Measurements from ENCODE around the gene DTNA.

Gene DTNA

GRCh38 chr18:34932792-34933466 lies 222.8 kb downstream of the DTNA start:
- Mint-ChIP-seq H3K27me3 (no peaks in the 10 kb centered on the region), H3K36me3 (no peaks in the 10 kb centered on the region), H3K4me1 (no peaks in the 10 kb centered on the region), H3K4me3 (no peak overlapping the region), H3K27ac (no peak overlapping the region), H3K9me3 (no peaks in the 10 kb centered on the region)
- DNase-seq, result no peak
- CTCF ChIA-PET, result no interaction called here

- Mint-ChIP-seq H3K27me3 (no peaks in the 10 kb centered on the region), H3K36me3 (no peaks in the 10 kb centered on the region), H3K27ac (no peak overlapping the region), H3K4me3 (no peak overlapping the region), H3K4me1 (no peaks in the 10 kb centered on the region), H3K9me3 (no peaks in the 10 kb centered on the region)
- CTCF ChIA-PET, result no interaction called here
- no peak for DNase-seq
Measured at GRCh38 chr18:34933909-34934661, 224.0 kb downstream of the DTNA start.

- CTCF ChIA-PET, result no interaction called here
- no peak overlapping the region for H3K4me3 Mint-ChIP-seq
Measured at GRCh38 chr18:34936772-34937171, 226.7 kb downstream of the DTNA start.

GRCh38 chr18:34938090-34938489 lies 228.0 kb downstream of the DTNA start:
- no peak for DNase-seq
- Mint-ChIP-seq H3K4me3 (no peak overlapping the region), H3K27me3 (peaks cover 7% of the 10 kb centered on the region), H3K27ac (no peak overlapping the region), H3K9me3 (no peaks in the 10 kb centered on the region), H3K36me3 (no peaks in the 10 kb centered on the region), H3K4me1 (no peaks in the 10 kb centered on the region)
- CTCF ChIA-PET, result no interaction called here

More at GRCh38 chr18:34936772-34937171, 226.7 kb downstream of the DTNA start:
- no peaks in the 10 kb centered on the region for H3K27me3 Mint-ChIP-seq
- H3K27ac Mint-ChIP-seq, result no peak overlapping the region
- DNase-seq, result no peak
- no peaks in the 10 kb centered on the region for H3K9me3 Mint-ChIP-seq
- H3K4me1 Mint-ChIP-seq, result no peaks in the 10 kb centered on the region
- no peaks in the 10 kb centered on the region for H3K36me3 Mint-ChIP-seq

Data from activated naive CD4-positive, alpha-beta T cell treated with anti-CD3 and anti-CD28 coated beads, Interleukin-2, amount 10 ng/mL, durations not matched to agents 7 days and 5 days (primary cell).